Measurements from ENCODE around the gene IGFBP3. TPM values are rescaled to one million over a fixed set of nuclear protein-coding genes. Genes with fewer than 3 reads are reported as not detected.
A peak's percentile ranks its signal among the peaks of the same experiment; 100 is the strongest.

IGFBP3 gene
- total and polyA plus RNA-seq, 2 of the 13 experiments (the other 11 are each of a cell fraction or from before 2014, with no cell fraction given) = 57.5 TPM; not detected in 1

- TF ChIP-seq ZNF850 (CRISPR knock-in tag; conservative IDR thresholded peaks at IDR 0.05) = no peak
- no peak for TF ChIP-seq GPBP1L1 (CRISPR knock-in tag; IDR thresholded peaks at IDR 0.05)
- TF ChIP-seq ZSCAN5A (CRISPR knock-in tag; IDR thresholded peaks at IDR 0.05; ENCODE audit: borderline replicate concordance) = no peak
- TF ChIP-seq DZIP1 (CRISPR knock-in tag; IDR thresholded peaks at IDR 0.05) = no peak
- TF ChIP-seq NFKBIZ (CRISPR knock-in tag; IDR thresholded peaks at IDR 0.05) = 0 out of 2 replicates have a peak, but pooled peaks have one; percentile 65
- no peak for TF ChIP-seq SP2 (CRISPR knock-in tag; IDR thresholded peaks at IDR 0.05)
- no peak; the same call in 1 of the 2 replicates for TF ChIP-seq NAIF1 (CRISPR knock-in tag; IDR thresholded peaks at IDR 0.05; ENCODE audit: borderline replicate concordance)
- no peak for TF ChIP-seq MLXIP (CRISPR knock-in tag; IDR thresholded peaks at IDR 0.05; ENCODE audit: borderline replicate concordance)
- peak; percentile 94 for TF ChIP-seq ZNF296 (CRISPR knock-in tag; conservative IDR thresholded peaks at IDR 0.05)
- no peak for TF ChIP-seq THYN1 (CRISPR knock-in tag; IDR thresholded peaks at IDR 0.05; ENCODE audit: borderline replicate concordance, low read depth)
- TF ChIP-seq RFXANK (CRISPR knock-in tag; IDR thresholded peaks at IDR 0.05) = no peak
- TF ChIP-seq SETDB1 (CRISPR knock-in tag; IDR thresholded peaks at IDR 0.05; ENCODE audit: borderline replicate concordance) = no peak
- TF ChIP-seq ZMYM2 (CRISPR knock-in tag; IDR thresholded peaks at IDR 0.05) = 0 out of 2 replicates have a peak, but pooled peaks have one; percentile 44
- no peak for TF ChIP-seq ZNF101 (CRISPR knock-in tag; IDR thresholded peaks at IDR 0.05; ENCODE audit: borderline replicate concordance, low read depth)
- no peak for TF ChIP-seq BRCA1 (CRISPR knock-in tag; IDR thresholded peaks at IDR 0.05)
- TF ChIP-seq TARDBP (CRISPR knock-in tag; IDR thresholded peaks at IDR 0.05) = peak; percentile 83; the same call in 1 of the 2 replicates
- no peak for TF ChIP-seq HNRNPLL (IDR thresholded peaks at IDR 0.05; ENCODE audit: low read depth, low read length, poor library complexity, severe bottlenecking)
- 0 out of 2 replicates have a peak, but pooled peaks have one; percentile 19 for TF ChIP-seq RXRB (CRISPR knock-in tag; IDR thresholded peaks at IDR 0.05; ENCODE audit: borderline replicate concordance)
- 0 out of 2 replicates have a peak, but pooled peaks have one; percentile 78 for TF ChIP-seq ZNF329 (CRISPR knock-in tag; IDR thresholded peaks at IDR 0.05; ENCODE audit: low read depth)
- TF ChIP-seq TBX2 (CRISPR knock-in tag; IDR thresholded peaks at IDR 0.05; ENCODE audit: borderline replicate concordance) = 0 out of 2 replicates have a peak, but pooled peaks have one; percentile 14
Measured at GRCh38 chr7:45893996-45894664, 26.9 kb downstream of the IGFBP3 start (continued).

Data from HepG2 (cell line).